Mammary microvascular endothelial cell (primary cell): ENCODE results near the gene SIDT1. TPM values are rescaled to one million over a fixed set of nuclear protein-coding genes. Genes with fewer than 3 reads are reported as not detected.

Source experiments
- total RNA-seq: library from RNA; depleted of rRNA; stranded (reverse); fragments of >200 nt; gene quantifications from 2 replicates; pipeline ENCODE4 v1.2.3, GENCODE V29; 2015

SIDT1 gene
- total RNA-seq = under 0.01 TPM in 1 of 2 replicates, not detected in the other

GRCh38 chr3:113531826-113532697 lies at the start of gene SIDT1:
SIDT1 (plus strand) TSS chr3:113532555; CDS start chr3:113533022, 467 bp downstream.

Other genes starting within 250 kb of the SIDT1 start
- 0.53 and 0.64 TPM in 2 replicates for gene CFAP44, start 91.1 kb upstream of the SIDT1 start, total RNA-seq
- 9.3 and 13.6 TPM in 2 replicates for gene SPICE1, start 17.4 kb upstream of the SIDT1 start, total RNA-seq
- gene USF3, start 164.1 kb downstream of the SIDT1 start, total RNA-seq = 6.5 and 10.2 TPM in 2 replicates
- gene NAA50, start 213.7 kb downstream of the SIDT1 start, total RNA-seq = 171 and 216 TPM in 2 replicates
- 78.7 and 86.9 TPM in 2 replicates for gene ATP6V1A, start 214.5 kb downstream of the SIDT1 start, total RNA-seq